Measurements from ENCODE around the gene HAUS2. TPM values are rescaled to one million over a fixed set of nuclear protein-coding genes. Genes with fewer than 3 reads are reported as not detected.

HAUS2 gene
- total and polyA plus RNA-seq, 9 donors, result 11.1 to 22.9 (median 17.8) TPM

- H3K36me3 ChIP-seq, result no peaks in the 10 kb centered on the region
- TF ChIP-seq EP300 (IDR thresholded peaks at IDR 0.05) (no peak), POLR2A (IDR thresholded peaks at IDR 0.05) (no peak)
- TF ChIP-seq, protein P1, sequence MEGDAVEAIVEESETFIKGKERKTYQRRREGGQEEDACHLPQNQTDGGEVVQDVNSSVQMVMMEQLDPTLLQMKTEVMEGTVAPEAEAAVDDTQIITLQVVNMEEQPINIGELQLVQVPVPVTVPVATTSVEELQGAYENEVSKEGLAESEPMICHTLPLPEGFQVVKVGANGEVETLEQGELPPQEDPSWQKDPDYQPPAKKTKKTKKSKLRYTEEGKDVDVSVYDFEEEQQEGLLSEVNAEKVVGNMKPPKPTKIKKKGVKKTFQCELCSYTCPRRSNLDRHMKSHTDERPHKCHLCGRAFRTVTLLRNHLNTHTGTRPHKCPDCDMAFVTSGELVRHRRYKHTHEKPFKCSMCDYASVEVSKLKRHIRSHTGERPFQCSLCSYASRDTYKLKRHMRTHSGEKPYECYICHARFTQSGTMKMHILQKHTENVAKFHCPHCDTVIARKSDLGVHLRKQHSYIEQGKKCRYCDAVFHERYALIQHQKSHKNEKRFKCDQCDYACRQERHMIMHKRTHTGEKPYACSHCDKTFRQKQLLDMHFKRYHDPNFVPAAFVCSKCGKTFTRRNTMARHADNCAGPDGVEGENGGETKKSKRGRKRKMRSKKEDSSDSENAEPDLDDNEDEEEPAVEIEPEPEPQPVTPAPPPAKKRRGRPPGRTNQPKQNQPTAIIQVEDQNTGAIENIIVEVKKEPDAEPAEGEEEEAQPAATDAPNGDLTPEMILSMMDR (IDR thresholded peaks at IDR 0.05), result no peak
- no peak overlapping the region for H3K4me3 ChIP-seq
- no peak overlapping the region for H3K27ac ChIP-seq
- DNase-seq, result no peak
- H3K27me3 ChIP-seq, result no peaks in the 10 kb centered on the region
- H3K9me3 ChIP-seq, result no peaks in the 10 kb centered on the region
- WGBS, 3 donors, result 55 to 64% (median 57%) methylated on average over 4 of the region's 4 CpGs
- intact Hi-C loops (cut with DNase I), result no loop called here
- peaks cover 10% of the 10 kb centered on the region for H3K4me1 ChIP-seq (ENCODE audit: insufficient read depth)
Measured at GRCh38 chr15:42608110-42608531, 59.5 kb downstream of the HAUS2 start.

DNA sequence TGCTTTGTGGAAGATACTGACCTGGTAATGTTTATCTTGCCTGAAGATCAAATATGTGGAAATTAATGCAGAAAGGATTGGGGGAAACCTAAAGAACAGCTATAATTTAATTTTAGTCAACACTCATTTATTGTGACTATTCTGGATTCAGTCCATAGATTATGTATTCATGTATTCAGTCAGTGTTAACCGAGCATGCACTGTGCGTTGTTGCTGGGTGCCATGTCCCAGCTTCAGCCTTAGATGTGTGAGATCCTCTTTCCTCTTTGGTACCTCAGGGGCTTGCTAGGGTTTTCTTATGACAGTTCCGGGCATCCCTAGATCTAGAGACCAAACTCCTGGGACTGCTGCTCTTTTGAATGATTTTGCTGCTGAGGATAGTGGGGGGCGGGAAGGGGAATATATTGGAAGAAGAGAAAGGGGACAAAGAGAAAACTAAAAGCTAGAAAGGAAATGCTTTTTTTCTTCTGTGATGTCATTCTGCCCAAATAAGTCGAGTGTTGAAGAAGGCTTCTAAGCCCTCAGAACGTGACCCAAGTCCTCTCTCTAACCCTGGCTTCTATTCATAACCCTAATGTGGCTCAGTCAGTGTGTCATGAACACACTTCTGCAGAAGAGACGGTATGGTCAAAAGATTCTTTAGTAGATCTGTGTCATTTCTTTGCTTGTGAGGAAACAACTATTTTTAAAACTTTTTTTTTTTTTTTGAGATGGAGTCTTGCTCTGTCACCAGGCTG, 60.3 kb downstream of the HAUS2 start:
- TF ChIP-seq EP300 (IDR thresholded peaks at IDR 0.05) (no peak), POLR2A (IDR thresholded peaks at IDR 0.05) (no peak)
- TF ChIP-seq, protein P1 (IDR thresholded peaks at IDR 0.05), result no peak
- Histone ChIP-seq H3K4me3 (no peak overlapping the region), H3K27me3 (no peaks in the 10 kb centered on the region), H3K9me3 (no peaks in the 10 kb centered on the region), H3K27ac (no peak overlapping the region), H3K36me3 (no peaks in the 10 kb centered on the region), H3K4me1 (ENCODE audit: insufficient read depth) (peaks cover 10% of the 10 kb centered on the region)
- intact Hi-C loops (cut with DNase I), result no loop called here
- DNase-seq, result no peak
- 86 to 88% (median 87%) methylated on average over 7 of the region's 7 CpGs for WGBS, 3 donors

DNA sequence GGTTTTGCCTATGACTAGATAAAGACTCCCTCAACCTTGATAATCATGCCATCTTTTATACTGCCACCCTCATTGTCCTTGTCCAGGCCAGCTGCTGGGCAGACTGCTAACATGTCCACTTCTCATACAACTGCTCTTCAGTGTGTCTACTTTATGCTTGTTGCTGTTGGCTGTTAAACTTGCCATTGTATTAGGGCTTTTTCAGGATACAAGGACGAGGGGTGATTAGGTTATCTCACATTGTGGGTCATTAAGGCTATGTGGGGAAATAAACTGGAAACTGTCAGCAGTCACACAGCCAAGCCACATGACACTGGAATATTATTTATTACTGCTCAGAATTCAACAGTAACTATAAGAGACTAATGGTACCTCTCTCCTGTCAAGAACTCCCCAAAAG, 62.9 kb downstream of the HAUS2 start:
- peaks cover 4% of the 10 kb centered on the region for H3K4me1 ChIP-seq (ENCODE audit: insufficient read depth)
- WGBS, 3 donors, result 43 to 66% (median 61%) methylated on average over 1 of the region's 1 CpG
- TF ChIP-seq, protein P1 (IDR thresholded peaks at IDR 0.05), result no peak
- TF ChIP-seq EP300 (IDR thresholded peaks at IDR 0.05) (no peak), POLR2A (IDR thresholded peaks at IDR 0.05) (no peak)
- no peaks in the 10 kb centered on the region for H3K9me3 ChIP-seq
- intact Hi-C loops (cut with DNase I), result no loop called here
- no peak overlapping the region for H3K27ac ChIP-seq
- no peaks in the 10 kb centered on the region for H3K36me3 ChIP-seq
- H3K27me3 ChIP-seq, result no peaks in the 10 kb centered on the region
- no peak for DNase-seq
- no peak overlapping the region for H3K4me3 ChIP-seq

GRCh38 chr15:42612367-42612912, 63.8 kb downstream of the HAUS2 start:
- no peak overlapping the region for H3K27ac ChIP-seq
- peaks cover 4% of the 10 kb centered on the region for H3K4me1 ChIP-seq (ENCODE audit: insufficient read depth)
- H3K36me3 ChIP-seq, result no peaks in the 10 kb centered on the region
- TF ChIP-seq EP300 (IDR thresholded peaks at IDR 0.05) (no peak), POLR2A (IDR thresholded peaks at IDR 0.05) (no peak)
- TF ChIP-seq, protein P1 (IDR thresholded peaks at IDR 0.05), result no peak
- no peak overlapping the region for H3K4me3 ChIP-seq
- no peaks in the 10 kb centered on the region for H3K27me3 ChIP-seq
- intact Hi-C loops (cut with DNase I), result no loop called here
- DNase-seq, result no peak
- 84 to 87% (median 86%) methylated on average over 8 of the region's 8 CpGs for WGBS, 3 donors
- no peaks in the 10 kb centered on the region for H3K9me3 ChIP-seq
